H1 (cell line): Measurements from ENCODE around the gene LRRC4C. TPM values are rescaled to one million over a fixed set of nuclear protein-coding genes. Genes with fewer than 3 reads are reported as not detected.

Experiments used
- CTCF ChIA-PET: fragments of 300-600 bp; sonication (Branson Sonifier 250); formaldehyde crosslinking; loops from one replicate; lab custom pipeline; 2021; ENCODE audit not compliant: partially characterized antibody; lab: Charles Lee
- POLR2A ChIA-PET: fragments of 300-600 bp; sonication (Branson Sonifier 250); formaldehyde crosslinking; loops from one replicate; lab custom pipeline; 2021; ENCODE audit warnings: inconsistent platforms; ENCODE audit not compliant: partially characterized antibody; lab: Charles Lee
- DNase-seq, 2 experiments: peaks; one replicate each; pipeline versions ENCODE4 v3.0.0 to v3.0.0-alpha.2; 2010 to 2022; ENCODE audit warnings: low spot score in 2 of 2, low read depth in 1 of 2, mixed read lengths in 1 of 2
- FAIRE-seq: peaks from 2 replicates; lab custom pipeline; 2011; peaks lifted over from hg19 to GRCh38; lab: Jason Lieb, UNC
- H2AFZ ChIP-seq: 2 replicates; pipeline ENCODE4 v1.8.1; 2012; ENCODE audit warnings: low read length, inconsistent platforms
- H2AK5ac ChIP-seq: 2 replicates; pipeline ENCODE4 v1.6.1; 2013; ENCODE audit warnings: low read depth, low read length
- H2BK120ac ChIP-seq: replicated peaks from 2 replicates; pipeline ENCODE3; 2013; ENCODE audit warnings: low read depth, low read length, inconsistent platforms
- H2BK12ac ChIP-seq: 2 replicates; pipeline ENCODE4 v1.6.1; 2013; ENCODE audit warnings: low read depth, low read length
- H2BK15ac ChIP-seq: 2 replicates; pipeline ENCODE4 v1.6.1; 2013; ENCODE audit warnings: low read length
- H2BK20ac ChIP-seq: 2 replicates; pipeline ENCODE4 v1.6.1; 2013; ENCODE audit warnings: low read length
- H2BK5ac ChIP-seq: 2 replicates; pipeline ENCODE4 v1.6.1; 2013; ENCODE audit warnings: low read depth, low read length
- H3K14ac ChIP-seq: 2 replicates; pipeline ENCODE4 v1.6.1; 2013; ENCODE audit warnings: inconsistent platforms; ENCODE audit not compliant: insufficient read length
- H3K18ac ChIP-seq: 2 replicates; pipeline ENCODE4 v1.6.1; 2013; ENCODE audit warnings: low read length; ENCODE audit errors: extremely low read depth
- H3K23ac ChIP-seq: 2 replicates; pipeline ENCODE4 v1.6.1; 2013; ENCODE audit warnings: inconsistent platforms; ENCODE audit not compliant: insufficient read length
- H3K23me2 ChIP-seq: 2 replicates; pipeline ENCODE4 v1.6.1; 2013; ENCODE audit warnings: low read depth, low read length
- H3K27ac ChIP-seq: 2 replicates; pipeline ENCODE4 v1.6.1; 2011; ENCODE audit warnings: low read depth, low read length, inconsistent platforms
- H3K27me3 ChIP-seq, 4 experiments: replicated peaks in 1 of 4; 1 replicate in 1 of 4; 2 replicates in 3 of 4; pipeline versions ENCODE4 v1.6.1 to v1.8.1; 2011 to 2013; ENCODE audit warnings: low read length in 3 of 4, mild to moderate bottlenecking in 3 of 4, inconsistent platforms in 2 of 4, mixed read lengths in 2 of 4, moderate library complexity in 1 of 4; ENCODE audit not compliant: control insufficient read depth in 3 of 4, insufficient read depth in 3 of 4; ENCODE audit errors: extremely low read depth in 1 of 4
- H3K36me3 ChIP-seq, 4 experiments: 2 replicates each; pipeline versions ENCODE4 v1.6.1 to v1.8.1; 2011 to 2013; ENCODE audit warnings: mild to moderate bottlenecking in 4 of 4, low read length in 3 of 4, moderate library complexity in 2 of 4, control low read depth in 1 of 4, inconsistent platforms in 1 of 4; ENCODE audit not compliant: insufficient read depth in 4 of 4, control insufficient read depth in 2 of 4
- H3K4ac ChIP-seq: replicated peaks from 2 replicates; pipeline ENCODE3; 2013; ENCODE audit warnings: low read length, low read depth, mixed read lengths, inconsistent platforms; ENCODE audit not compliant: insufficient read length
- H3K4me1 ChIP-seq, 4 experiments: replicated peaks in 1 of 4; 1 replicate in 1 of 4; 2 replicates in 3 of 4; pipeline versions ENCODE4 v1.6.1 to v1.8.1; 2011 to 2013; ENCODE audit warnings: low read length in 3 of 4, inconsistent platforms in 2 of 4, mixed read lengths in 1 of 4; ENCODE audit not compliant: insufficient read depth in 4 of 4, control insufficient read depth in 3 of 4
- H3K4me2 ChIP-seq, 2 experiments: 2 replicates each; pipeline versions ENCODE4 v1.6.1 to v1.8.1; 2011 to 2013; ENCODE audit warnings: low read depth in 2 of 2, low read length in 2 of 2, control low read depth in 1 of 2, inconsistent platforms in 1 of 2, mild to moderate bottlenecking in 1 of 2; ENCODE audit not compliant: insufficient read depth in 1 of 2
- H3K4me3 ChIP-seq, 4 experiments: fragments of 200-600, 300-600 bp in 1 of 4; sonication (generic), shearing (Covaris generic), sonication (Bioruptor Twin) in 1 of 4; 2 replicates each; pipeline versions ENCODE4 v1.5.1 to v1.8.1; 2011 to 2016; ENCODE audit warnings: low read length in 4 of 4, low read depth in 3 of 4, control low read depth in 2 of 4, inconsistent platforms in 2 of 4, mild to moderate bottlenecking in 2 of 4, mixed read lengths in 1 of 4, moderate library complexity in 1 of 4; ENCODE audit not compliant: insufficient read depth in 2 of 4; ENCODE audit errors: extremely low read depth in 1 of 4
- H3K56ac ChIP-seq: replicated peaks from 2 replicates; pipeline ENCODE3; 2013; ENCODE audit warnings: low read depth, mild to moderate bottlenecking, mixed read lengths, low read length, inconsistent platforms; ENCODE audit not compliant: insufficient read length
- H3K79me1 ChIP-seq: 2 replicates; pipeline ENCODE4 v1.6.1; 2013; ENCODE audit warnings: low read depth, low read length, control low read depth
- H3K79me2 ChIP-seq, 2 experiments: 2 replicates each; pipeline versions ENCODE4 v1.6.1 to v1.8.1; 2012 to 2013; ENCODE audit warnings: low read length in 2 of 2, mild to moderate bottlenecking in 2 of 2, inconsistent platforms in 1 of 2; ENCODE audit not compliant: insufficient read depth in 2 of 2, control insufficient read depth in 1 of 2
- H3K9ac ChIP-seq, 4 experiments: replicated peaks in 1 of 4; 1 replicate in 1 of 4; 2 replicates in 3 of 4; pipeline versions ENCODE4 v1.6.1 to v1.8.1; 2011 to 2013; ENCODE audit warnings: low read depth in 3 of 4, low read length in 3 of 4, control low read depth in 2 of 4, mild to moderate bottlenecking in 2 of 4, moderate library complexity in 2 of 4, inconsistent platforms in 1 of 4; ENCODE audit errors: extremely low read depth in 1 of 4
- H3K9me3 ChIP-seq, 2 experiments: 2 replicates each; pipeline versions ENCODE4 v1.6.1 to v1.8.1; 2012 to 2013; ENCODE audit warnings: mild to moderate bottlenecking in 2 of 2, moderate library complexity in 2 of 2, control low read depth in 1 of 2, inconsistent platforms in 1 of 2, low read depth in 1 of 2, low read length in 1 of 2, mixed read lengths in 1 of 2; ENCODE audit not compliant: insufficient read depth in 2 of 2
- H4K20me1 ChIP-seq, 2 experiments: replicated peaks in 1 of 2; 2 replicates each; pipeline versions ENCODE3 to v1.8.1; 2011 to 2013; ENCODE audit warnings: inconsistent platforms in 2 of 2, low read length in 2 of 2, mild to moderate bottlenecking in 1 of 2; ENCODE audit not compliant: insufficient read depth in 2 of 2, control insufficient read depth in 1 of 2
- H4K5ac ChIP-seq: 2 replicates; pipeline ENCODE4 v1.6.1; 2013; ENCODE audit warnings: low read length, low read depth, mixed read lengths, inconsistent platforms; ENCODE audit not compliant: insufficient read length
- H4K8ac ChIP-seq: 2 replicates; pipeline ENCODE4 v1.8.0; 2013; ENCODE audit warnings: mild to moderate bottlenecking, moderate library complexity, low read length, inconsistent platforms; ENCODE audit not compliant: insufficient read depth; ENCODE audit errors: extremely low read depth
- H4K91ac ChIP-seq: replicated peaks from 2 replicates; pipeline ENCODE3; 2013; ENCODE audit warnings: low read length, mixed read lengths, inconsistent platforms; ENCODE audit not compliant: insufficient read length
- CEBPB ChIP-seq: IDR thresholded peaks from 2 replicates; pipeline ENCODE4 v1.6.1; 2012; ENCODE audit warnings: low read depth, low read length
- CHD2 ChIP-seq: IDR thresholded peaks from 2 replicates; pipeline ENCODE4 v1.6.1; 2012; ENCODE audit warnings: low read length, improper control_type of control experiment
- CTBP2 ChIP-seq: IDR thresholded peaks from 2 replicates; pipeline ENCODE4 v1.7.0; 2011; ENCODE audit warnings: borderline replicate concordance, mild to moderate bottlenecking, moderate library complexity, mixed read lengths, low read length; ENCODE audit not compliant: insufficient read depth, insufficient read length
- KDM1A ChIP-seq: fragments of 200-600, 300-600 bp; sonication (generic); IDR thresholded peaks from 2 replicates; pipeline ENCODE4 v1.7.1; 2016; ENCODE audit warnings: mild to moderate bottlenecking, low read length, borderline replicate concordance
- POU5F1 ChIP-seq: IDR thresholded peaks from 2 replicates; pipeline ENCODE4 v1.6.1; 2011; ENCODE audit warnings: low read depth, mild to moderate bottlenecking, low read length, moderate library complexity
- RAD21 ChIP-seq, 2 experiments: IDR thresholded peaks in 1 of 2; conservative IDR thresholded peaks in 1 of 2; 2 replicates each; pipeline ENCODE4 v1.6.1; 2011; ENCODE audit warnings: low read depth in 2 of 2, low read length in 2 of 2, improper control_type of control experiment in 1 of 2, inconsistent platforms in 1 of 2, mild to moderate bottlenecking in 1 of 2, moderate library complexity in 1 of 2
- RBBP5 ChIP-seq: IDR thresholded peaks from 2 replicates; pipeline ENCODE4 v1.7.1; 2012; ENCODE audit warnings: low read depth, mild to moderate bottlenecking, inconsistent platforms, low read length, moderate library complexity, borderline replicate concordance
- RFX5 ChIP-seq: IDR thresholded peaks from 2 replicates; pipeline ENCODE4 v1.6.1; 2011; ENCODE audit warnings: low read depth, low read length, improper control_type of control experiment, borderline replicate concordance
- SAP30 ChIP-seq: fragments of 300-600 bp; sonication (generic); IDR thresholded peaks from 2 replicates; pipeline ENCODE4 v1.7.1; 2012; ENCODE audit warnings: low read length, moderate library complexity, mild to moderate bottlenecking, inconsistent platforms; ENCODE audit not compliant: insufficient read depth, insufficient replicate concordance
- SIX5 ChIP-seq: IDR thresholded peaks from 2 replicates; pipeline ENCODE4 v1.6.1; 2011; ENCODE audit warnings: mild to moderate bottlenecking, low read depth, low read length
- SRF ChIP-seq: IDR thresholded peaks from 2 replicates; pipeline ENCODE4 v1.6.1; 2011; ENCODE audit warnings: mild to moderate bottlenecking, low read depth, low read length, moderate library complexity
- WGBS, 2 experiments: shearing (Covaris generic) in 1 of 2; methylation state at CpG; one replicate each; pipeline versions ENCODE4 v1.1.6 to v1.1.7; 2013 to 2015; ENCODE audit warnings: low lambda C conversion rate in 2 of 2, mixed read lengths in 2 of 2, inconsistent platforms in 1 of 2, low coverage in 1 of 2, missing lambda C conversion rate in 1 of 2; ENCODE audit not compliant: insufficient replicate concordance in 2 of 2, insufficient coverage in 1 of 2, insufficient read length in 1 of 2; ENCODE audit errors: extremely low coverage in 1 of 2, missing lambda C conversion rate in 1 of 2; 5-methylcytosine and 5-hydroxymethylcytosine counted together
- polyA plus RNA-seq, 7 experiments: library from polyadenylated mRNA; depleted of rRNA in 3 of 7; stranded (reverse) in 5 of 7; unstranded in 2 of 7; fragments of >200 nt in 5 of 7; fragments of 200-250 nt in 2 of 7; gene quantifications; 1 replicate in 5 of 7; 2 replicates in 1 of 7; 4 replicates in 1 of 7; pipeline versions ENCODE4 v1.2.1 to v1.2.3, GENCODE V29; 2011 to 2013; ENCODE audit warnings: missing spikeins in 2 of 7, mixed read lengths in 2 of 7
- total RNA-seq: library from RNA; stranded (reverse); fragmentation: NEBNext Ultra II Directional; extraction: Animal tissue kit (Norgen Biotek cat#: 25700); gene quantifications from 2 replicates; pipeline ENCODE4 v1.2.1, GENCODE V29; 2021
- TF ChIP-seq, protein P1 (sequence below): IDR thresholded peaks from 2 replicates; pipeline ENCODE4 v1.6.1; 2012; ENCODE audit warnings: low read length, inconsistent platforms

LRRC4C gene
- total and polyA plus RNA-seq, 2 of the 8 experiments (the other 6 are each of a cell fraction or from before 2014, with no cell fraction given) = 0.23 to 2.2 TPM

DNA sequence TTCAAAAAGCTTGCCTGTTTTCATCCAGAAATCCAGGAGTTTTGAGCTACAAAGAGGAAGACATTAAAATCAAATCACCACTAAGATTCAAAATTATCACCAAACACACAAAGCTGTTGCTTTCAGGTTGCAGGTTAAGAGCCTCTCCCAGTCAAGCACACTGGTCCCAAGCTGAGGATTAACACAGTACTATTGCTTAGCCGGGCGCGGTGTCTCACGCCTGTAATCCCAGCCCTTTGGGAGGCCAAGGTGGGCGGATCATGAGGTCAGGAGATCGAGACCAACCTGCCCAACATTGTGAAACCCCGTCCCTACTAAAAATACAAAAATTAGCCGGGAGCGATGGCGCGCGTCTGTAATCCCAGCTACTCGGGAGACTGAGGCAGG lies 1165.1 kb downstream of the LRRC4C start:
- Histone ChIP-seq H3K4me1 (peaks cover 0 to 7% (median 3%) of the 10 kb centered on the region in 4 experiments; a peak in 2 of 7 replicates), H3K79me1 (no peaks in the 10 kb centered on the region), H3K23me2 (peaks cover 11% of the 10 kb centered on the region; the same call in 1 of the 2 replicates), H3K27ac (no peak overlapping the region), H2BK5ac (no peak overlapping the region), H3K9ac (no peak overlapping the region), H3K36me3 (no peaks in the 10 kb centered on the region), H2BK12ac (no peak overlapping the region), H3K14ac (no peak overlapping the region), H4K91ac (no peak overlapping the region), H4K5ac (no peak overlapping the region), H3K27me3 (peaks cover 11 to 24% (median 21%) of the 10 kb centered on the region in 4 experiments), H2AK5ac (no peak overlapping the region), H3K4me3 (no peak overlapping the region; a peak in 1 of 8 replicates), H3K4me2 (peak overlapping the region in 1 of 2 experiments; percentile 77; a peak in 1 of 4 replicates), H3K79me2 (no peaks in the 10 kb centered on the region), H3K56ac (no peak overlapping the region), H4K8ac (no peak overlapping the region), H3K4ac (no peak overlapping the region), H3K9me3 (no peaks in the 10 kb centered on the region), H2BK15ac (no peak overlapping the region), H2BK120ac (no peak overlapping the region), H3K23ac (no peak overlapping the region), H2AFZ (no peak overlapping the region), H2BK20ac (no peak overlapping the region), H4K20me1 (no peaks in the 10 kb centered on the region), H3K18ac (no peak overlapping the region)
- CTCF ChIA-PET = interaction anchor here (0.6 to 2.2 kb wide), 40 partner anchors 10 to 932 kb away, joined by 3 to 17 read pairs (median 4); no protein-coding TSS in a partner anchor
- FAIRE-seq (no peak), DNase-seq (no peak)
- POLR2A ChIA-PET = interaction anchor here (1.3 kb wide), 1 partner anchor 14 kb away, joined by 3 read pairs; no protein-coding TSS in a partner anchor
- 81% methylated on average over 13 of the region's 13 CpGs; no CpG with 5 or more reads in 1 of the 2 experiments for WGBS, 2 experiments
- TF ChIP-seq CEBPB = no peak
- no peak for TF ChIP-seq RFX5
- TF ChIP-seq, protein P1, sequence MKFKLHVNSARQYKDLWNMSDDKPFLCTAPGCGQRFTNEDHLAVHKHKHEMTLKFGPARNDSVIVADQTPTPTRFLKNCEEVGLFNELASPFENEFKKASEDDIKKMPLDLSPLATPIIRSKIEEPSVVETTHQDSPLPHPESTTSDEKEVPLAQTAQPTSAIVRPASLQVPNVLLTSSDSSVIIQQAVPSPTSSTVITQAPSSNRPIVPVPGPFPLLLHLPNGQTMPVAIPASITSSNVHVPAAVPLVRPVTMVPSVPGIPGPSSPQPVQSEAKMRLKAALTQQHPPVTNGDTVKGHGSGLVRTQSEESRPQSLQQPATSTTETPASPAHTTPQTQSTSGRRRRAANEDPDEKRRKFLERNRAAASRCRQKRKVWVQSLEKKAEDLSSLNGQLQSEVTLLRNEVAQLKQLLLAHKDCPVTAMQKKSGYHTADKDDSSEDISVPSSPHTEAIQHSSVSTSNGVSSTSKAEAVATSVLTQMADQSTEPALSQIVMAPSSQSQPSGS = no peak
- TF ChIP-seq KDM1A = no peak
- no peak for TF ChIP-seq SIX5
- no peak for TF ChIP-seq RAD21 (IDR thresholded peaks at IDR 0.05 in 1 of 2, conservative IDR thresholded peaks at IDR 0.05 in 1 of 2; ENCODE audit: low read depth in 2 of 2, low read length in 2 of 2)
- TF ChIP-seq CTBP2 = no peak
- no peak for TF ChIP-seq POU5F1
- no peak for TF ChIP-seq SRF
- TF ChIP-seq CHD2 = no peak
- no peak for TF ChIP-seq RBBP5
- TF ChIP-seq SAP30 = no peak
